Right lobe of liver (tissue), 6 donors: ENCODE data around the gene GEMIN4. TPM values are rescaled to one million over a fixed set of nuclear protein-coding genes. Genes with fewer than 3 reads are reported as not detected.
"Not testable (repeated sequence)": the region's sequence is repeated elsewhere in the genome, so short reads cannot be mapped to it uniquely, and the experiment has no call there.

Experiments
- ATAC-seq, 4 donors: fragments of 200-7000 bp; cut with Tn5 transposase; one replicate each; pipeline ENCODE4 v1.9.1; 2020; ENCODE audit warnings: mild to moderate bottlenecking in 4 of 4, moderate library complexity in 4 of 4
- DNase-seq, 3 donors: peaks; one replicate each; pipeline ENCODE4 v3.0.0-alpha.2; 2020
- H3K27ac ChIP-seq, 3 donors: fragments of 200-600 bp; one replicate each; pipeline ENCODE4 v1.8.0; 2022
- H3K27me3 ChIP-seq, 2 donors: fragments of 200-600 bp; one replicate each; pipeline ENCODE4 v1.8.0; 2022
- H3K36me3 ChIP-seq, 4 donors: fragments of 200-600 bp; sonication (generic) in 1 of 4; one replicate each; pipeline versions ENCODE4 v1.5.1 to v1.8.0; 2017 to 2022; ENCODE audit warnings: control low read depth in 1 of 4
- H3K4me1 ChIP-seq, 4 donors: fragments of 200-600 bp; sonication (generic) in 1 of 4; one replicate each; pipeline versions ENCODE4 v1.5.1 to v1.8.0; 2017 to 2022; ENCODE audit warnings: control low read depth in 1 of 4
- H3K4me3 ChIP-seq, 3 donors: fragments of 200-600 bp; one replicate each; pipeline ENCODE4 v1.8.0; 2022
- H3K9me3 ChIP-seq, 4 donors: fragments of 200-600 bp; sonication (generic) in 1 of 4; one replicate each; pipeline versions ENCODE4 v1.5.1 to v1.8.0; 2017 to 2022; ENCODE audit warnings: control low read depth in 1 of 4
- CTCF ChIP-seq, 4 donors: fragments of 200-600 bp in 3 of 4; fragments of 450-650 bp in 1 of 4; IDR thresholded peaks; one replicate each; pipeline versions ENCODE4 v1.5.1 to v1.8.0; 2016 to 2022; ENCODE audit warnings: antibody characterized with exemption in 4 of 4, mild to moderate bottlenecking in 2 of 4
- POLR2A ChIP-seq: fragments of 450-650 bp; IDR thresholded peaks from one replicate; pipeline ENCODE4 v1.6.1; 2017; ENCODE audit warnings: antibody characterized with exemption, mild to moderate bottlenecking
- WGBS: methylation state at CpG from one replicate; pipeline ENCODE4 v1.1.6; 2018; ENCODE audit warnings: low coverage, low lambda C conversion rate; ENCODE audit not compliant: insufficient coverage; ENCODE audit errors: missing lambda C conversion rate; 5-methylcytosine and 5-hydroxymethylcytosine counted together
- intact Hi-C, 2 donors: fragments of 100-400 bp; cut with DNase I; formaldehyde crosslinking; loops; one replicate each; pipeline versions ENCODE4 v1.11.2 to v1.14.1; 2022
- total RNA-seq, 6 experiments: library from RNA; depleted of rRNA in 2 of 6; stranded (reverse); fragments of >200 nt in 2 of 6; fragmentation: NEBNext Ultra II Directional in 3 of 6; extraction: Animal tissue kit (Norgen Biotek cat#: 25700) in 3 of 6; gene quantifications; one replicate each; pipeline versions ENCODE4 v1.1.0 to v1.2.4, GENCODE V29; 2016 to 2023
- donor health status: DM: no; HTN: yes; CAD: no.
- donor health status: DM: no; HTN: no; CAD: no.
- donor health status: DM: no; HTN: no; CAD: no.
- donor health status: DM: no; HTN: yes; CAD: no.
- donor health status: DM: no; HTN: yes; CAD: no.

The GEMIN4 gene
- total RNA-seq, 6 experiments from 2014 or later: 7.1 to 10.1 (median 8.0) TPM

DNA sequence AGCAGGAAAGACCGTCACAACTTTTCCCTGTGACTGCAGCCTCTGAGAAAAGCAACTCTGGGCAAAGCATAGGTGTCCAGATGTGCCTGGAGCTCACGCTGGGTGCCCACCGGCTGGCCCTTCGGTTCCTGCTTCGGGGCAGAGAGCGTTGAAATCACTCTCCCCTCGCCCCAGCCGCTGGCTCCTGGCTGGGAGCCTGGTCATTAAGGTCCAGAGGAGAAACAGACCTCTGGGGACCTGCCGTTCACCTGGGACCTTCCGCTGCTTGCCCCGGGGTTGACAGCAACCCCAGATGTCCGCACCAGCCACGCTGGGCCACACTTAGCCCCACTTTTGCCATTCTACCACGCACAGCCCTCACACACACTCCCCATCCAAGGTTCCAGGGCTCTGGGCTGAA, 43.2 kb upstream of the GEMIN4 start:
- Histone ChIP-seq H3K4me3 (peak overlapping the region in 1 of 3 donors; percentile 18), H3K27me3 (no peaks in the 10 kb centered on the region), H3K27ac (peak overlapping the region in 1 of 3 donors; percentile 5), H3K9me3 (no peaks in the 10 kb centered on the region), H3K36me3 (peaks cover 0 to 15% (median under 1%) of the 10 kb centered on the region in 4 donors), H3K4me1 (peaks cover 0 to 4% (median 0%) of the 10 kb centered on the region in 4 donors)
- DNase-seq (no peak), ATAC-seq (no peak)
- WGBS: 77% methylated on average over 5 of the region's 14 CpGs
- no peak for TF ChIP-seq POLR2A
- no peak for TF ChIP-seq CTCF (IDR thresholded peaks at IDR 0.05)
- intact Hi-C loops: loop anchor here (5.0 to 10.0 kb wide), 2 partner anchors 197 to 260 kb away; no protein-coding TSS in a partner anchor

GRCh38 chr17:794876-795275, 42.8 kb upstream of the GEMIN4 start:
- Histone ChIP-seq H3K36me3 (peaks cover 0 to 15% (median 2%) of the 10 kb centered on the region in 4 donors), H3K4me3 (peak overlapping the region in 1 of 3 donors; percentile 18), H3K4me1 (peaks cover 0 to 4% (median 0%) of the 10 kb centered on the region in 4 donors), H3K27ac (peak overlapping the region in 1 of 3 donors; percentile 5), H3K27me3 (no peaks in the 10 kb centered on the region), H3K9me3 (no peaks in the 10 kb centered on the region)
- peak; percentile 92 to 98 (median 94) for ATAC-seq
- no peak for TF ChIP-seq POLR2A
- peak; percentile 76 to 92 (median 88) for TF ChIP-seq CTCF (IDR thresholded peaks at IDR 0.05)
- 9% methylated on average over 13 of the region's 18 CpGs for WGBS
- DNase-seq: peak; percentile 81 to 87 (median 83)
- intact Hi-C loops: loop anchor here (5.0 to 10.0 kb wide), 2 partner anchors 197 to 260 kb away; no protein-coding TSS in a partner anchor

DNA sequence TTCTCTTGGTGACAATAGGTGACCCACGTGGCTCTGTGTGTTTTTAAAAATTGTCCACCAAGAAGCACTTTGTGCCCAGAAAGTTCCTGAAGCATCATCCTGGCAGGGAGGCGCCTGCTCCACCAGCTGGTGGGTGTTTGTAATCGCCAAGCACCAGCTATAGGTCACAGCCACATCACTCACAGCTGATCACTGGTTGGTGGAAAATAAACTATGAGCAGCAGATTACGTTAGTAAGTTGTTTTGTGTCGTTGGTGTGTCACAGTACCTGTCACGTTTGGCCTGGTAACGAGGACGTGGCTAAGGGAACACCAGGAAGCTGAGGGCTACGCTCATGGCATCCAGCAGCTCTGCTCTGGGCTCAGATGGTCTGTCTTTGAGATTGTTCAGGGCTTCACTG, 40.2 kb upstream of the GEMIN4 start:
- no peaks in the 10 kb centered on the region for H3K27me3 ChIP-seq
- H3K4me1 ChIP-seq: peaks cover 0 to 4% (median 0%) of the 10 kb centered on the region in 4 donors
- no peak for ATAC-seq
- no peaks in the 10 kb centered on the region for H3K9me3 ChIP-seq
- TF ChIP-seq POLR2A (no peak), CTCF (IDR thresholded peaks at IDR 0.05) (no peak)
- 80% methylated on average over 9 of the region's 9 CpGs for WGBS
- peaks cover 7 to 37% (median 18%) of the 10 kb centered on the region in 4 donors for H3K36me3 ChIP-seq
- intact Hi-C loops: loop anchor here in 1 of 2 donors (5.0 to 10.0 kb wide), 2 partner anchors 200 to 263 kb away; no protein-coding TSS in a partner anchor
- no peak overlapping the region for H3K4me3 ChIP-seq
- no peak for DNase-seq
- no peak overlapping the region for H3K27ac ChIP-seq

- Histone ChIP-seq H3K9me3 (no peaks in the 10 kb centered on the region), H3K4me3 (no peak overlapping the region), H3K27ac (no peak overlapping the region), H3K27me3 (no peaks in the 10 kb centered on the region), H3K4me1 (peaks cover 0 to 4% (median 0%) of the 10 kb centered on the region in 4 donors), H3K36me3 (peaks cover 7 to 37% (median 18%) of the 10 kb centered on the region in 4 donors)
- no peak for TF ChIP-seq CTCF (IDR thresholded peaks at IDR 0.05)
- no peak for TF ChIP-seq POLR2A
- ATAC-seq (no peak), DNase-seq (no peak)
- intact Hi-C loops: loop anchor here in 1 of 2 donors (5.0 to 10.0 kb wide), 2 partner anchors 200 to 263 kb away; no protein-coding TSS in a partner anchor
- 93% methylated on average over 3 of the region's 19 CpGs for WGBS
Measured at GRCh38 chr17:791829-792228, 39.8 kb upstream of the GEMIN4 start.

DNA sequence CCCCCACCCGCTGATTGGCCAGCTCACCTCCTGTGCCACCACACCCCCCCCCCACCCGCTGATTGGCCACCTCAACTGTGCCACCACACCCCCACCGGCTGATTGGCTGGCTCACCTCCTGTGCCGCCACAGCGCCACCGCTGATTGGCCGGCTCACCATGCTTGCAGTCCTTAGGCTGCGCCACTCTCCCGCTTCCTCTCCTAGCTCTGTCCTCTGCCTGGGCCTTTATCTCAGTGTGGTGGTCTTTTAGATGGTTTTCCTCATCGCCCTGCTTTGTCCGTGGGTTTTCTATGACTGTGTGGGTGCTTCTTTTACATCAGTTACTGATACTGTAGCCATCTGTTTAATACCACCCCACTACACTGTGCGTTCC, 38.8 kb upstream of the GEMIN4 start:
- H3K4me1 ChIP-seq, H3K9me3 ChIP-seq, H3K4me3 ChIP-seq, ATAC-seq, H3K27me3 ChIP-seq, DNase-seq, H3K27ac ChIP-seq: not testable (repeated sequence)
- intact Hi-C loops: loop anchor here in 1 of 2 donors (5.0 to 10.0 kb wide), 2 partner anchors 201 to 264 kb away; no protein-coding TSS in a partner anchor
- 92% methylated on average over 7 of the region's 12 CpGs for WGBS
- H3K36me3 ChIP-seq: peaks cover 7 to 37% (median 18%) of the 10 kb centered on the region in 4 donors

- ATAC-seq, H3K27ac ChIP-seq, H3K4me3 ChIP-seq, H3K9me3 ChIP-seq, H3K27me3 ChIP-seq, H3K4me1 ChIP-seq, DNase-seq: not testable (repeated sequence)
- peaks cover 7 to 37% (median 18%) of the 10 kb centered on the region in 4 donors for H3K36me3 ChIP-seq
- 85% methylated on average over 20 of the region's 38 CpGs for WGBS
- intact Hi-C loops: loop anchor here in 1 of 2 donors (5.0 to 10.0 kb wide), 2 partner anchors 202 to 265 kb away; no protein-coding TSS in a partner anchor
Measured at GRCh38 chr17:789931-790873, 38.1 kb upstream of the GEMIN4 start.
